Measurements from ENCODE around the gene C19orf12.

C19orf12 gene

DNA sequence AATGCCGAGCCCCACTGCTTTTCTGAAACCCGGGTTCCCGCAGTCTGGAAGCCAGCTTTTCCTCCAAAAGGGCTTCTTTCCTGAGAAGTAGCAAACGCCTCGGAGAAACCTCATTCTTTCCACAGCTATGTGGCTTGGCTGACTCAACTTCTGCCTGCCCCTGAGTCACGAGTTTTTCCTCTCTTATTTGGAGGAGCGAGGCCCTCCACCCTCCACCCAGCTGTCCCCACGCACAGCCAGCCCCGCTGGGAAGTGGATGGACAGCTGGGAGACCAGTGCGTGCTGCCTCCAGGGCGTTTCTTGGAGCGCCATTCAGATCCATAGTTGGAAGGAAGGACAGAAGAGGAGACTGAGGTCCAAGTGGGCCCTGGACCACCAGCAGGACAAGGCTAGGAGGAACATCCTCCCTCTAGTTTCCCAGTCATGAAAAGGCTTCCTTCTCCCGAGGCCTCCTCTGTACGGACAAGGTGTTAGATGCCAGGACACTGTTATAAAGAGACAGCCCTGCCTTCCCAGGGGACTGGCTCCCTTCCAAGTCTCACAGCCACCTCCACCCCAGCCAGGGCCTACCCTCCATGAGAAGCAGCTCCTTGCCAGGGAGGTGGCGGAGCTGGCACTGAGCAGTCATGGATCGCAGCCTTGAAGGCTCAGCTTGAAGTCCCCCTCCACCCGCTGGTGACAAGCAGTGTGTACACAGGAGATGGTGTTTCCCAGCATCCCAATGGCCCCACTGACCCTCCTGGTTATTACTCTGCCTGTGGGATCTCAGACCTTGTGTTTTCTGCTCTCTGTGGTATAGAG lies 52.3 kb downstream of the C19orf12 start:
- no peak overlapping the region for H3K4me3 ChIP-seq (ENCODE audit: low read length)
- H3K27ac ChIP-seq (ENCODE audit: low read length) = no peak overlapping the region
- no peaks in the 10 kb centered on the region for H3K27me3 ChIP-seq (ENCODE audit: control insufficient read depth, insufficient read depth, low read length)
- WGBS (ENCODE audit: insufficient coverage, insufficient read length) = no CpG with 5 or more reads among the region's 17 CpGs
- no peaks in the 10 kb centered on the region for H3K9me3 ChIP-seq (ENCODE audit: control insufficient read depth, insufficient read depth, low read length)
- no peak for DNase-seq (ENCODE audit: low read depth, low spot score)
- peaks cover 4% of the 10 kb centered on the region for H3K4me1 ChIP-seq (ENCODE audit: control insufficient read depth, insufficient read depth, low read length)
- H3K36me3 ChIP-seq (ENCODE audit: control insufficient read depth, insufficient read depth, low read length) = no peaks in the 10 kb centered on the region

DNA sequence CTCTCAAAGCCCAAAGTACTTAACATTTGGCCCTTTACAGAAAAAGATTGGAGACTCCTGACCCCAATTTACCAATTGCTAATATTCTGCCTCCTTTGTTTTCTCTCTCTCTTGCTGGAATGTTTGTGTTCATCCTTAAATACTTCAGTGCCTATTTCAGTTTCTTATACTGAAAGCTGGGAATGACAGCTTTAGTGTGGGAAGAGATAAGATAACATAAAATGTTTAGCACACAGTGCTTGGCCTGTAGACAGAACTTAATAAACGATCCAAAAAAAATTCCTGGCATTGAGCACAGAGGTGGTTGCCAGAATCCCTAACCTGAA lies 52.8 kb downstream of the C19orf12 start:
- Histone ChIP-seq H3K4me3 (ENCODE audit: low read length) (no peak overlapping the region), H3K27me3 (ENCODE audit: control insufficient read depth, insufficient read depth, low read length) (no peaks in the 10 kb centered on the region), H3K9me3 (ENCODE audit: control insufficient read depth, insufficient read depth, low read length) (no peaks in the 10 kb centered on the region), H3K27ac (ENCODE audit: low read length) (no peak overlapping the region), H3K4me1 (ENCODE audit: control insufficient read depth, insufficient read depth, low read length) (peaks cover 2% of the 10 kb centered on the region), H3K36me3 (ENCODE audit: control insufficient read depth, insufficient read depth, low read length) (no peaks in the 10 kb centered on the region)
- DNase-seq (ENCODE audit: low read depth, low spot score) = no peak
- no CpG with 5 or more reads among the region's 1 CpG for WGBS (ENCODE audit: insufficient coverage, insufficient read length)

GRCh38 chr19:29660835-29661234 lies 54.2 kb downstream of the C19orf12 start:
- no peaks in the 10 kb centered on the region for H3K9me3 ChIP-seq (ENCODE audit: control insufficient read depth, insufficient read depth, low read length)
- no CpG with 5 or more reads among the region's 10 CpGs for WGBS (ENCODE audit: insufficient coverage, insufficient read length)
- H3K27me3 ChIP-seq (ENCODE audit: control insufficient read depth, insufficient read depth, low read length) = no peaks in the 10 kb centered on the region
- no peak for DNase-seq (ENCODE audit: low read depth, low spot score)
- no peak overlapping the region for H3K4me3 ChIP-seq (ENCODE audit: low read length)
- H3K27ac ChIP-seq (ENCODE audit: low read length) = no peak overlapping the region
- no peaks in the 10 kb centered on the region for H3K4me1 ChIP-seq (ENCODE audit: control insufficient read depth, insufficient read depth, low read length)
- H3K36me3 ChIP-seq (ENCODE audit: control insufficient read depth, insufficient read depth, low read length) = no peaks in the 10 kb centered on the region

DNA sequence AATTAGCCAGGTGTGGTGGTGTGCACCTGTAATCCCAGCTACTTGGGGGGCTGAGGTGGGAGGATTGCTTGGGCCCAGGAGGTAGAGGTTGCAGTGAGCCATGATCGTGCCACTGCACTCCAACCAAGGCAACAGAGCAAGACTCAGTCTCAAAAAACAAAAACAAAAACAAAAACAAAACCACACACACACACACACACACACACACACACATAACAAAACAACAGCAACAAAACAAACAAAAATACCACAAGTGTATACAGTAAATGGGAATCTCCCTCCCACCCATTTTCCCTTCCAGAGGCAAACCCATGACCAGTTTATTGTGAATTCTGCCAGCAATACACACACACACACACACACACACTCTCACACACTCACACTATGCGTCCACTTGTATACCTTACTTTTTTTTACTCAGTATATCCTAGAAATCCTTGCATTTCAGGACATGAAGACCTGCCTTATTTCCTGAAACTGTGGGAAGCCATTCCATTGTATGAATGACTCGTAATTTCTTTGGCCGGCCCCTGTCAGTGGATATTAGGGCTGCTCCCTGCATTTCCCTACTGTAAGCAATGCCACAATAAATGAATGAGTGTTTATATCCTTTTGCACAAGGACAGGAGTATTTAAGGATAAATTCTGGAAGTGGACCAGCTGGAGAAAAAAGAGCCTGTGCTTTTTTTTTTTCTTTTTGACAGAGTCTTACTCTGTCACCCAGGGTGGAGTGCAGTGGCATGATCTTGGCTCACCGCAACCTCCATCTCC lies 56.7 kb downstream of the C19orf12 start:
- H3K4me3 ChIP-seq (ENCODE audit: low read length) = no peak overlapping the region
- no peaks in the 10 kb centered on the region for H3K27me3 ChIP-seq (ENCODE audit: control insufficient read depth, insufficient read depth, low read length)
- no CpG with 5 or more reads among the region's 5 CpGs for WGBS (ENCODE audit: insufficient coverage, insufficient read length)
- DNase-seq (ENCODE audit: low read depth, low spot score) = no peak
- no peaks in the 10 kb centered on the region for H3K9me3 ChIP-seq (ENCODE audit: control insufficient read depth, insufficient read depth, low read length)
- no peaks in the 10 kb centered on the region for H3K36me3 ChIP-seq (ENCODE audit: control insufficient read depth, insufficient read depth, low read length)
- H3K4me1 ChIP-seq (ENCODE audit: control insufficient read depth, insufficient read depth, low read length) = no peaks in the 10 kb centered on the region
- no peak overlapping the region for H3K27ac ChIP-seq (ENCODE audit: low read length)

DNA sequence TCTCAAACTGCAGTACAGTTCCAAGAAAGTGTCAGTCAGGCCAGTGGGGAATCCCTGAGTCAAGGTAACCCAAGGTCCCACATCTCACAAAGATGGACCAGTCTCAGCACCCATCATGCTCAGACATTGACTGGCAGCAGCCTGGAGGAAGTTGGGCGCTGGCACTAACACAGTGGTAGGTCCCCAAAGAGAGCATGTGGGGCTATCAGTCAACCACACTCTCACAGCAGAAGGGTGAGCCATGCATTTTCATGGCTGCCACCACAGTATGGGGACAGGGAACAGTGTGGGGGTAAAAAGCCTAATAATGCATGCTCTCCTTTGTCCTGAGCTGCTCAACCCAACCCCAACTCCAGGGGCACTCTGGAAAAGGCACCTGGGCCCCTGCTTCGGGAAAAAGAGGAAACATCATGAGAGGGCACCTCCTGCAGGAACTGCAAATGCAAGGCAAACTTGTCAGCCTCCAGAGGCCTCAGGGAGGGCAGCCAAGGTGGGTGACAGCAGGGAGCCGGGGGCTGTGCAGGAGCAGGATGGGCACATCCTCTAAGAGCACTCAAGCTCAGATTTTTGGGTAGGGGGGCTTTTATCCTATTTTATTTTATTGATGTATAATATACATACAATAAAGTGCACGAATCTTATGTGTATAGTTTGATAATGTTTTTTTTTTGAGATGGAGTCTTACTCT lies 59.3 kb downstream of the C19orf12 start:
- Histone ChIP-seq H3K4me1 (ENCODE audit: control insufficient read depth, insufficient read depth, low read length) (no peaks in the 10 kb centered on the region), H3K27me3 (ENCODE audit: control insufficient read depth, insufficient read depth, low read length) (no peaks in the 10 kb centered on the region), H3K4me3 (ENCODE audit: low read length) (no peak overlapping the region), H3K36me3 (ENCODE audit: control insufficient read depth, insufficient read depth, low read length) (no peaks in the 10 kb centered on the region), H3K9me3 (ENCODE audit: control insufficient read depth, insufficient read depth, low read length) (no peaks in the 10 kb centered on the region), H3K27ac (ENCODE audit: low read length) (no peak overlapping the region)
- DNase-seq (ENCODE audit: low read depth, low spot score) = no peak
- whole genome bisulfite sequencing (ENCODE audit: insufficient coverage, insufficient read length) = no CpG with 5 or more reads among the region's 4 CpGs

GRCh38 chr19:29653398-29653797 lies 61.7 kb downstream of the C19orf12 start:
- H3K36me3 ChIP-seq (ENCODE audit: control insufficient read depth, insufficient read depth, low read length) = no peaks in the 10 kb centered on the region
- no peaks in the 10 kb centered on the region for H3K27me3 ChIP-seq (ENCODE audit: control insufficient read depth, insufficient read depth, low read length)
- whole genome bisulfite sequencing (ENCODE audit: insufficient coverage, insufficient read length) = no CpG with 5 or more reads among the region's 5 CpGs
- no peaks in the 10 kb centered on the region for H3K9me3 ChIP-seq (ENCODE audit: control insufficient read depth, insufficient read depth, low read length)
- H3K4me1 ChIP-seq (ENCODE audit: control insufficient read depth, insufficient read depth, low read length) = no peaks in the 10 kb centered on the region
- no peak overlapping the region for H3K4me3 ChIP-seq (ENCODE audit: low read length)
- no peak overlapping the region for H3K27ac ChIP-seq (ENCODE audit: low read length)
- DNase-seq (ENCODE audit: low read depth, low spot score) = no peak

GRCh38 chr19:29651622-29652394 lies 63.3 kb downstream of the C19orf12 start:
- Histone ChIP-seq H3K36me3 (ENCODE audit: control insufficient read depth, insufficient read depth, low read length) (no peaks in the 10 kb centered on the region), H3K4me3 (ENCODE audit: low read length) (no peak overlapping the region), H3K27ac (ENCODE audit: low read length) (no peak overlapping the region), H3K4me1 (ENCODE audit: control insufficient read depth, insufficient read depth, low read length) (no peaks in the 10 kb centered on the region), H3K27me3 (ENCODE audit: control insufficient read depth, insufficient read depth, low read length) (no peaks in the 10 kb centered on the region), H3K9me3 (ENCODE audit: control insufficient read depth, insufficient read depth, low read length) (no peaks in the 10 kb centered on the region)
- DNase-seq (ENCODE audit: low read depth, low spot score) = no peak
- WGBS (ENCODE audit: insufficient coverage, insufficient read length) = 100% methylated on average over 1 of the region's 7 CpGs

DNA sequence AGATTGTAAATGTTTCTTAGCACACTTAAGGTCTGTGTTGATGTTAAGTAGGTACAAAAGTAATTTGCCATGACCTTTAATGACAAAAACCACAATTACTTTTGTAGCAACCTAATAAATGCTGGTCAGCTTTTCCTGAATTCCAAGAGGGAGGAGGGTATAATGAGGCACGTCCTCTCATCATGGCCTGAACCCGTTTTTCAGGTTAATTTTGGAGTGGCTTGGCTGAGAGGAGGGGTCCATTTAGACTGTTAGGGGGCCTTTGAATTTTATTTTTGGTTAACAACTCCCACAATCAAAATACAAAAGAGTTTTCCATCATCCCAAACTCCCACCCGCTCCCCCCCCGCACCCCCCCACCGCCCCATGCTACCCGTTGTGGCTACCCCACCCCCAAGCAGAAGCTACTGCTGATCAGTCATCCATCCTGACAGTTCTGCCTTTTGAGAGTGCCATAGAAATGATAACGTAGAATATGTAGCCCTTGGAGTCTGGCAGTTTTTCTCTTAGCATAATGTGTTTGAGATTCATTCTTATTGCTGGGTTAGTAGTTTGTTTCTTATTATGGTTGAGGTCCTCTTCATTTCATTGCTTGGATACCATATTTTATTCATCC lies 64.2 kb downstream of the C19orf12 start:
- H3K27me3 ChIP-seq (ENCODE audit: control insufficient read depth, insufficient read depth, low read length) = no peaks in the 10 kb centered on the region
- no peak for DNase-seq (ENCODE audit: low read depth, low spot score)
- H3K36me3 ChIP-seq (ENCODE audit: control insufficient read depth, insufficient read depth, low read length) = no peaks in the 10 kb centered on the region
- H3K9me3 ChIP-seq (ENCODE audit: control insufficient read depth, insufficient read depth, low read length) = no peaks in the 10 kb centered on the region
- peaks cover 2% of the 10 kb centered on the region for H3K4me1 ChIP-seq (ENCODE audit: control insufficient read depth, insufficient read depth, low read length)
- WGBS (ENCODE audit: insufficient coverage, insufficient read length) = no CpG with 5 or more reads among the region's 7 CpGs
- H3K27ac ChIP-seq (ENCODE audit: low read length) = no peak overlapping the region
- H3K4me3 ChIP-seq (ENCODE audit: low read length) = no peak overlapping the region

Data from iPS DF 6.9 (cell line).